Esophagus squamous epithelium (tissue), 5 donors: ENCODE data around the gene CHRNB1. TPM values are rescaled to one million over a fixed set of nuclear protein-coding genes. Genes with fewer than 3 reads are reported as not detected.
A peak's percentile ranks its signal among the peaks of the same experiment; 100 is the strongest.

Experiments
- DNase-seq: peaks from one replicate; lab custom pipeline; 2025; lab: John Stamatoyannopoulos, UW
- H3K27ac ChIP-seq, 4 donors: fragments of 200-600 bp; sonication (generic); one replicate each; pipeline ENCODE4 v1.5.1; 2016 to 2019; ENCODE audit warnings: mild to moderate bottlenecking in 1 of 4
- H3K27me3 ChIP-seq, 4 donors: fragments of 200-600 bp; sonication (generic); 1 replicate in 3 of 4; 2 replicates in 1 of 4; pipeline versions ENCODE4 v1.5.1 to v1.6.0; 2017 to 2021; ENCODE audit warnings: antibody characterized with exemption in 1 of 4
- H3K36me3 ChIP-seq, 3 donors: fragments of 200-600 bp; sonication (generic); one replicate each; pipeline ENCODE4 v1.5.1; 2016 to 2019
- H3K4me1 ChIP-seq, 3 donors: fragments of 200-600 bp; sonication (generic); one replicate each; pipeline ENCODE4 v1.5.1; 2017 to 2019
- H3K4me3 ChIP-seq, 4 donors: fragments of 200-600 bp; sonication (generic); 1 replicate in 3 of 4; 2 replicates in 1 of 4; pipeline ENCODE4 v1.5.1; 2016 to 2019; ENCODE audit warnings: mild to moderate bottlenecking in 2 of 4, moderate library complexity in 1 of 4
- H3K9me3 ChIP-seq, 3 donors: fragments of 200-600 bp; sonication (generic); one replicate each; pipeline ENCODE4 v1.5.1; 2016 to 2019
- CTCF ChIP-seq, 6 experiments: fragments of 450-650 bp in 4 of 6; fragments of 200-600 bp in 2 of 6; sonication (generic) in 2 of 6; IDR thresholded peaks; one replicate each; pipeline ENCODE4 v1.5.1; 2016 to 2019; ENCODE audit warnings: antibody characterized with exemption in 6 of 6, mild to moderate bottlenecking in 4 of 6, moderate library complexity in 4 of 6
- POLR2A ChIP-seq, 4 donors: fragments of 450-650 bp; IDR thresholded peaks; one replicate each; pipeline ENCODE4 v1.6.1; 2017; ENCODE audit warnings: antibody characterized with exemption in 4 of 4, mild to moderate bottlenecking in 4 of 4, moderate library complexity in 3 of 4
- WGBS, 2 donors: methylation state at CpG; one replicate each; pipeline ENCODE4 v1.1.5; 2018; 5-methylcytosine and 5-hydroxymethylcytosine counted together
- intact Hi-C: fragments of 100-400 bp; cut with DNase I; formaldehyde crosslinking; loops from one replicate; pipeline ENCODE4 v1.15.0; 2022
- total RNA-seq, 4 donors: library from RNA; depleted of rRNA; stranded (reverse); fragments of >200 nt; gene quantifications; one replicate each; pipeline ENCODE4 v1.1.0, GENCODE V29; 2016
- donor health status: DM: yes; HTN: yes; CAD: no.

CHRNB1 gene
- total RNA-seq, 4 donors from 2014 or later = 2.4 to 7.2 (median 4.6) TPM

GRCh38 chr17:7465597-7466275, 20.9 kb downstream of the CHRNB1 start:
- H3K4me3 ChIP-seq = no peak overlapping the region
- peak overlapping the region; percentile 0 to 75 (median 65) for H3K27ac ChIP-seq
- peaks cover 10 to 68% (median 11%) of the 10 kb centered on the region in 3 donors for H3K36me3 ChIP-seq
- intact Hi-C loops = no loop called here
- WGBS, 2 donors = 89 to 93% methylated on average over 10 to 22 of the region's 33 CpGs
- no peaks in the 10 kb centered on the region for H3K9me3 ChIP-seq
- no peak for DNase-seq
- peaks cover 14 to 83% (median 17%) of the 10 kb centered on the region in 3 donors for H3K4me1 ChIP-seq
- TF ChIP-seq POLR2A (IDR thresholded peaks at IDR 0.05) = no peak
- no peak for TF ChIP-seq CTCF (IDR thresholded peaks at IDR 0.05)
- no peaks in the 10 kb centered on the region for H3K27me3 ChIP-seq

- TF ChIP-seq POLR2A (IDR thresholded peaks at IDR 0.05) (no peak), CTCF (IDR thresholded peaks at IDR 0.05) (no peak)
- DNase-seq = no peak
- peaks cover 10 to 68% (median 11%) of the 10 kb centered on the region in 3 donors for H3K36me3 ChIP-seq
- intact Hi-C loops = no loop called here
- 76 to 86% methylated on average over 5 of the region's 9 CpGs for WGBS, 2 donors
- no peak overlapping the region for H3K4me3 ChIP-seq
- H3K9me3 ChIP-seq = no peaks in the 10 kb centered on the region
- H3K27ac ChIP-seq = peak overlapping the region; percentile 0 to 75 (median 65)
- peaks cover 17 to 84% (median 20%) of the 10 kb centered on the region in 3 donors for H3K4me1 ChIP-seq
- H3K27me3 ChIP-seq = no peaks in the 10 kb centered on the region
Observed at GRCh38 chr17:7466318-7466638, 21.4 kb downstream of the CHRNB1 start.

GRCh38 chr17:7466639-7467341, 21.9 kb downstream of the CHRNB1 start:
- WGBS, 2 donors = 65 to 78% methylated on average over 12 to 14 of the region's 16 CpGs
- Histone ChIP-seq H3K36me3 (peaks cover 10 to 65% (median 11%) of the 10 kb centered on the region in 3 donors), H3K4me3 (no peak overlapping the region)

GRCh38 chr17:7467498-7467897, 22.6 kb downstream of the CHRNB1 start:
- intact Hi-C loops = no loop called here
- TF ChIP-seq CTCF (IDR thresholded peaks at IDR 0.05) = no peak
- peaks cover 23 to 86% (median 32%) of the 10 kb centered on the region in 3 donors for H3K4me1 ChIP-seq

More at GRCh38 chr17:7466639-7467341, 21.9 kb downstream of the CHRNB1 start:
- H3K9me3 ChIP-seq = no peaks in the 10 kb centered on the region
- H3K27ac ChIP-seq = peak overlapping the region; percentile 0 to 75 (median 65)
- intact Hi-C loops = no loop called here
- H3K27me3 ChIP-seq = no peaks in the 10 kb centered on the region
- H3K4me1 ChIP-seq = peaks cover 18 to 84% (median 25%) of the 10 kb centered on the region in 3 donors
- no peak for DNase-seq
- TF ChIP-seq CTCF (IDR thresholded peaks at IDR 0.05) (no peak), POLR2A (IDR thresholded peaks at IDR 0.05) (no peak)

GRCh38 chr17:7468290-7468689, 23.4 kb downstream of the CHRNB1 start:
- Histone ChIP-seq H3K36me3 (peaks cover 0 to 50% (median 6%) of the 10 kb centered on the region in 3 donors), H3K4me1 (peaks cover 23 to 91% (median 33%) of the 10 kb centered on the region in 3 donors), H3K27ac (no peak overlapping the region), H3K27me3 (no peaks in the 10 kb centered on the region), H3K9me3 (no peaks in the 10 kb centered on the region), H3K4me3 (no peak overlapping the region)
- TF ChIP-seq CTCF (IDR thresholded peaks at IDR 0.05) (no peak), POLR2A (IDR thresholded peaks at IDR 0.05) (no peak)
- no peak for DNase-seq
- 90 to 95% methylated on average over 8 to 11 of the region's 11 CpGs for WGBS, 2 donors
- intact Hi-C loops = no loop called here

More at GRCh38 chr17:7467498-7467897, 22.6 kb downstream of the CHRNB1 start:
- Histone ChIP-seq H3K27me3 (no peaks in the 10 kb centered on the region), H3K27ac (peak overlapping the region in 3 of 4 donors; percentile 64 to 75 (median 66)), H3K36me3 (peaks cover 7 to 58% (median 11%) of the 10 kb centered on the region in 3 donors), H3K9me3 (no peaks in the 10 kb centered on the region), H3K4me3 (no peak overlapping the region)
- 91 to 94% methylated on average over 2 to 3 of the region's 3 CpGs for WGBS, 2 donors
- DNase-seq = no peak
